ENCODE measurements around the gene TAPBP.
"Not testable (repeated sequence)": the region's sequence is repeated elsewhere in the genome, so short reads cannot be mapped to it uniquely, and the experiment has no call there.

The TAPBP gene
- 375 reads per million, percentile 97 among the genes with 10 or more reads in this experiment for total RNA-seq

DNA sequence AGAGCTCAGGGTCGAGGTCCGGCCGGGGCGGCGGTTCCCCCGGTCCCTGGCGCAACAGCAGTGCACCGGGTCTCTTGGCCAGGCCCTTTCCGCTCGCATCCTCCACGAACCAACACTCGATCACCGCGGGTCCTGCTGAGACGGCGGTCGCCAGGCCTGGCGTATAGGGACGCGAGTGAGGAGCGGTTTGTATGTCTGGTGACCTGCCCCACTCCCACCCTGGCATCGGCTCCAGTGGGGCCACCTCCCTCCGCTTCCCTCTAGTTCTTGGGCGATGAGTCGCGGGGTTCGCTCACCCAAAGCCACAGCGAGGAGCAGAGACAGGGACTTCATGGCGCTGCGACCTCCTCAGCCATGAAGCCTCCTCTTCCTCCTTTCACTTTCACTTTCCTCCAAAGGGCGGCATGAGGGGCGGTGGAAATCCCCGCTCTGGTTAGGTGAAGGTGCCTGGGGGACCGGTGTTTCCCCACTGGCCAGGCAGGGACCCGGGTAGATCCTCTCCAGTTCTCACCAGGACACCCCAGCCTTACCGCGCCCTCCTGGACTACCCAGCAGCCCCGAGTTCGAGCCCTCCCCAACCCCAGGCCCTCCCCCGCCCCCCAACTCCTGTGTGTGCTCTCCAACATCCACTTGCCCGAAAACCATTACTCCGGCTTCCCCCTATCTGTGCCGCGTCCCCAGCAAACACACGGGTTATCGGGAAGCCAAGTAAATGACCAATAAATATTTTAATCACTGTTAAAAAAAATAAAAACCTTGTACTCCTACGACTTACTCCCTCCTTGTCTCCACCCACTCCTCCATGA is at the start of gene TAPBP:
Gene TAPBP (minus strand): TSS at position 370 of the 806 bp plus-strand sequence. CDS start 37 bp downstream, at position 333.
- DNase-seq, result peak; percentile 84

- not testable (repeated sequence) for DNase-seq
These were observed 49.6 kb upstream of the TAPBP start for GRCh38 chr6:33363486-33363885.

- no peak for DNase-seq
These were observed 45.5 kb upstream of the TAPBP start for GRCh38 chr6:33359331-33359730.

DNA sequence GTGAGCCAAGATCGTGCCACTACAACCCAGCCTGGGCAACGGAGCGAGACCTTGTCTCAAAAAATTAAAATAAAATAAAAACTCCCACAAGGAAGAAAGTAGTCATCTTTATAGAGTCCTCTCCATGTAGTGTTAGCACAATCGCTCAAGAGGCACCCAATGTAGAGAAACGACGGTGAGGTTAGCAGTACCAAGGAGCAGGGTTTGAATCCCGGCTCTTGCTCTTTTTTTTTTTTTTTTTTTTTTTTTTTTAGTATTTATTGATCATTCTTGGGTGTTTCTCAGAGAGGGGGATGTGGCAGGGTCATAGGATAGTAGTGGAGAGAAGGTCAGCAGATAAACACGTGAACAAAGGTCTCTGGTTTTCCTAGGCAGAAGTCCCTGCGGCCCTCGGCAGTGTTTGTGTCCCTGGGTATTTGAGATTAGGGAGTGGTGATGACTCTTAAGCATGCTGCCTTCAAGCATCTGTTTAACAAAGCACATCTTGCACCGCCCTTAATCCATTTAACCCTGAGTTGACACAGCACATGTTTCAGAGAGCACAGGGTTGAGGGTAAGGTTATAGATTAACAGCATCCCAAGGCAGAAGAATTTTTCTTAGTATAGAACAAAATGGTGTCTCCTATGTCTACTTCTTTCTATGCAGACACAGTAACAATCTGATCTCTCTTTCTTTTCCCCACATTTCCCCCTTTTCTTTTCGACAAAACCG is 43.4 kb upstream of the TAPBP start:
- DNase-seq, result not testable (repeated sequence)

- no peak for DNase-seq
These were observed 42.4 kb upstream of the TAPBP start for GRCh38 chr6:33356295-33356694.

DNA sequence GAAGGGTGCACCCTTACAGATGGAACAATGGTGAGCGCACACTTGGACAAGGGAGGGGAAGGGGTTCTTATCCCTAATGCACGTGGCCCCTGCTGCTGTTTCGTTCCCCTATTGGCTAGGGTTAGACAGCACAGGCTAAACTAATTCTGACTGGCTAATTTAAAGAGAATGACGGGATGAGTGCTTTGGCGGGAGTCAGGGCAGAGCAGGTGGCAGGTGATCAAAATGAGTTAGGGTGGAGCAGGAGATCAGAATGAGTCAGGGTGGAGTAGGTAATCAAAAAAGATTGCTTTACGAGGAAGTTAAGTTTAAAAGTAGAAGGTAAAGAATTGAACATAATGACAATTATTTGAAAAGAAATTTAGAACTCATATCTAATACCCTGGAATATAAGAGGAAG is 42.0 kb upstream of the TAPBP start:
- DNase-seq, result not testable (repeated sequence)

GRCh38 chr6:33347816-33348215 is 33.9 kb upstream of the TAPBP start:
- DNase-seq, result no peak

DNA sequence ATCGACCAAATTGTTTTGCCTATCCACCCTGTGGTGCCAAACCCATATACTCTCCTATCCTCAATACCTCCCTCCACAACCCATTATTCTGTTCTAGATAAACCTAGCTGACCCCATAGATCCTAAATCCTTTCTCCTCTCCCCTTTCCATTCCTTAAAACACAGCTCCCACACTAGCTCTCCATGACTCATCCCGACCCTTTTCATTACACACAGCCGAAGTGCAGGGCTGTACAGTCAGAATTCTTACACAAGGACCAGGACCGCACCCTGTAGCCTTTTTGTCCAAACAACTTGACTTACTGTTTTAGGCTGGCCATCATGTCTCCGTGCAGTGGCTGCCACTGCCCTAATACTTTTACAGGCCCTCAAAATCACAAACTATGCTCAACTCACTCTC is 33.1 kb upstream of the TAPBP start:
- DNase-seq, result not testable (repeated sequence)

- peak; percentile 58 for DNase-seq
These were observed 31.1 kb upstream of the TAPBP start for GRCh38 chr6:33344701-33345697.

GRCh38 chr6:33343953-33344611 is 30.2 kb upstream of the TAPBP start:
- DNase-seq, result peak; percentile 68

- DNase-seq, result not testable (repeated sequence)
These were observed 29.7 kb upstream of the TAPBP start for GRCh38 chr6:33343606-33343952.

DNA sequence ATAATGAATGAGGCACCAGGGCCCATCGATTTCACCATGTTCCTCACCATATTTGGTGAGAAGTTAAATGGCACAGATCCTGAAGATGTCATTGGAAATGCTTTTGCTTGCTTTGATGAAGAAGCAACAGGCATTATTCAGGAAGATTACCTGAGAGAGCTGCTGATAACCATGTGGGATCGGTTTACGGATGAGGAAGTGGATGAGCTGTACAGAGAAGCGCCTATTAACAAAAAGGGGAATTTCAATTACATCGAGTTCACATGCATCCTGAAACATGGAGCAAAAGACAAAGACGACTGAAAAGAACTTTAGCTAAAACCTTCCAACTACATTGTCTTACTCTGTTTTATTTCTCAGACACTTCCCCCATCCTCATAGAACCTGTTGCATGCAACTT is 25.3 kb upstream of the TAPBP start:
- no peak for DNase-seq

- no peak for DNase-seq
These were observed 22.6 kb upstream of the TAPBP start for GRCh38 chr6:33336495-33336894.

- no peak for DNase-seq
These were observed 22.0 kb upstream of the TAPBP start for GRCh38 chr6:33335916-33336315.

DNA sequence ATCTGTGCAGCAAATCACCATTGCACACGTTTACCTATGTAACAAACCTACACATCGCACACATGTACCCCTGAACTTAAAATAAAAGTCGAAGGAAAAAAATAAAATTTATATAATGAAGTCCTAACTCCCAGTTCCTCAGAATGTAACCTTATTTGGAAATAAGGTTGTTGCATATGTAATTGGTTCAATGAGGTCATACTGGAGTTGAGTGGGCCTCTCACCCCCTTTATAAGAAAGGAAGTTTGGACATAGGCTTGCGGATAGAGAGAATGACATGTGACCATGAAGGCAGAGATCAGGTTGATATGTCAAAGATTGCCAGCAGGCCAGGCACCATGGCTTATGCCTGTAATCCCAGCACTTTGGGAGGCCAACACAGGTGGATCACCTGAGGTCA is 19.8 kb upstream of the TAPBP start:
- DNase-seq, result no peak

DNA sequence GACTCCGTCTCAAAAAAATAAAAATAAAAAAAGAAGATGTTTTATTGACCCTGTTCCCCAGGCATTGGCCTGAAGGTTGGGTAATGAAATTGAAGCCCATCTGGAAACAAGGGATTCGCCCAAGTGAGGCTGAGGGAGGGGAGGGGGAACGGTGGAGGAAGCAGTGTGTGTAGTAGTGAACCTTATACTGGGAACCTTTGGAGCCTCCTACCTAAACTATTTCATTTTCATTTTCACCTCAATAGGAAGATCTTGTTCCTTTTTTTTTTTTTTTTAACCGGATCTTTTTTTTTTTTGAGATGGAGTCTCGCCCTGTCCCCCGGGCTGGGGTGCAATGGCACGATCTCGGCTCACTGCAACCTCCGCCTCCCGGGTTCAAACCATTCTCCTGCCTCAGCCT is 16.9 kb upstream of the TAPBP start:
- DNase-seq, result no peak

- no peak for DNase-seq
These were observed 15.2 kb upstream of the TAPBP start for GRCh38 chr6:33329058-33329457.

DNA sequence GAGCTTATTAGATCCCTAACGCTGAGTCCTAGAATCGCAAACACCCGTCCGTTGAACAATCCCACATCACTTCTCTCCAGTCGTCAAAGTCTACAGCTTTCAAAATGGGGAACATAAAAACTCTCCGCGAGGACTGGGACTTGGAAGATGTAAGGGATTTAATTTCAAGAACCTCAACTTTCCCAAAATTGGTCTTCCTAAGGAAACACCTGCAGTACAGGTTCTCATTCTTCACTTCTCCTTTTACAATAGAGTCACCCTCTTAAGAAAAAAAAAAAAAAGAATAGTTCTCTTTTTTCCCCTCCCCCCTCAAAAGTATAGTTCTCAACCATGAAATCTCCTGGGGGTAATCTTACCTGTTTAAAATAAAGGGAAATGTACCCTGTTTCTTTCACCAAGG is 10.2 kb upstream of the TAPBP start:
- no peak for DNase-seq

DNA sequence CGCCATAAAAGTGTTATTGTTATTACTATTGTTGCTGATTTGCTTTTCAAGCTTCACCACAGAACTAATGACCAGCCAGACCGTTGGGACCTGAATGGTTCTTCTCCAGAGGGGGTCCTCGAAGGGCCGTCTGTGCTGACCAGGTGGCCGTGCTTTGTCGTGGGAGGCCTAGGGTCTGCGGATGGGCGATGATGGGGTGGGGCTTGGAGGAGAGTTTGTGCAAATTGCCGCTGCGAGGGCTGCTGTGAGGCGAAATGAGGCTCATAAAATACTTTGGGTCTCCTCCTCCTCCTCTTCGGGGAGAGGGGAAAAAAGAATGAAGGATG is 9.7 kb upstream of the TAPBP start:
- DNase-seq, result no peak

DNA sequence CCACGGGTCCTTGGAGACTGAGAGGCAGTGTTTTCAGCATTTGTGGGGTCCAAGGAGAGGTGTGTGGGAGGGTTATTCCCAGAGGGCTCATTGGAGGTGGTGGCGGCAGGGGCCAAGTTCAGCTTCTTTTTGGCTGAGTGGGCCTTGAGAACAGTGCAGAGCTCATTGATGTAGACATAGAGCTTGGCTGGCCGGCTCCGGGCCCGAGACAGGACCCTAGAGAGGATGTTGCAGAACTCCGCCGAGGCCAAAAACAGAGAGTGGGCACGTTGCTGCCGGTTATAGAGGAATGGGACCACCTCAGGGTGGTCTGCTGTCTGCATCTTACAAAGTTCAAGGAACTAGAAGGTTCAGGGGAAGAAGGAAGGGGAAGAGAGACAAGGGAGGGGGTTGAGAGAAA is 7.3 kb upstream of the TAPBP start:
- DNase-seq, result no peak

GRCh38 chr6:33320315-33321181 is 6.7 kb upstream of the TAPBP start:
- no peak for DNase-seq

DNA sequence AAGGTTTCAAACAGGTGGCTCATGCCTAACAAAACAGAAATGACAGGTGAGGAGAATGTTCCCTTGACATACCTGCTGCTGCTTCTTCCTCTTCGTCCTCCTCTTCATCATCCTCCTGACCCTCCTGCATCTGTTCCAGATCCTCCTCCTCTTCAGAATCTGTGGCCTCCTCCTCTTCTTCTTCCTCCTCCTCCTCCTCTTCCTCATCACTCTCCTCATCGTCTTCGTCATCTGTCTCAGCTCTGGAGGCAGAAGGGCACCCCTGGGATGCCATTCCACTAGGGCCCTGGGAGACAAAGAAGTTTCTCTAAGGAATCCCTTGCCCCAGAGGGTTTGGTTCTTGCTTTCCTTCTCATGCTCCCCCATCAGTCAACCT is 6.0 kb upstream of the TAPBP start:
- no peak for DNase-seq
